ENCODE measurements around the gene GID8.

Gene GID8

DNA sequence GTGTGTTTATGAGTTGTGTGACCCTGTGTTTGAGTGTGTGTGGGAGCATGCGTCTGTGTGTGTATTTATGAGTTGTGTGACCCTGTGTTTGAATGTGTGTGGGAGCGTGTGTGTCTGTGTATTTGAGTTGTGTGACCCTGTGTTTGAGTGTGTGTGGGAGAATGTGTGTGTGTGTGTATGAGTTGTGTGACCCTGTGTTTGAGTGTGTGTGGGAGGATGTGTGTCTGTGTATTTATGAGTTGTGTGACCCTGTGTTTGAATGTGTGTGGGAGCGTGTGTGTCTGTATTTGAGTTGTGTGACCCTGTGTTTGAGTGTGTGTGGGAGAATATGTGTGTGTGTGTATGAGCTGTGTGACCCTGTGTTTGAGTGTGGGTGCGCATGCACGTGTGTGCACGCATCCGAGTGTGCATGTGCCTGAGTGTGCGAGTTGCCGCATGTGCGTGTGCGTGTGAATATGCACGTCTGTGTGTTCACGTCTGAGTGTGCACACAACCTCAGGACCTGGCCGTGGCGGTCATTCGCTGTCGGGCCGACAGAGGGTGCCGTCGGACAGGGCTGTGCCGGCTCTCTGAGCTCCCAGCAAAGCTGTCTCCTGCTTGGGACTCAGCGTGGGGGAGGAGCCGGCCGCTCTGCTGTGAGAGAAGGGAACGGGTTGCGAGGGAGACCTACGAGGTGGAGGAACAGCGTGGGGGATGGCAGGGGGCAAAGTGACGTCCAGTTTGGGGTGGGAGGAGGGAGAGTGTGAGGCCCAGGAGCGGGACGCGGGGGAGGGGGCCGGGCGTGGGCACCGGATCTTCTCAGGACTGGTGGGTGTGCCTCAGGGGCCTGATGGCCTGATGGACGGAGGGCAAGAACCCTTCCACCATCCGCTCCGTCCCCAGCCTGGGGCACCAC lies 34.2 kb downstream of the GID8 start:
- DNase-seq = peak; percentile 87

DNA sequence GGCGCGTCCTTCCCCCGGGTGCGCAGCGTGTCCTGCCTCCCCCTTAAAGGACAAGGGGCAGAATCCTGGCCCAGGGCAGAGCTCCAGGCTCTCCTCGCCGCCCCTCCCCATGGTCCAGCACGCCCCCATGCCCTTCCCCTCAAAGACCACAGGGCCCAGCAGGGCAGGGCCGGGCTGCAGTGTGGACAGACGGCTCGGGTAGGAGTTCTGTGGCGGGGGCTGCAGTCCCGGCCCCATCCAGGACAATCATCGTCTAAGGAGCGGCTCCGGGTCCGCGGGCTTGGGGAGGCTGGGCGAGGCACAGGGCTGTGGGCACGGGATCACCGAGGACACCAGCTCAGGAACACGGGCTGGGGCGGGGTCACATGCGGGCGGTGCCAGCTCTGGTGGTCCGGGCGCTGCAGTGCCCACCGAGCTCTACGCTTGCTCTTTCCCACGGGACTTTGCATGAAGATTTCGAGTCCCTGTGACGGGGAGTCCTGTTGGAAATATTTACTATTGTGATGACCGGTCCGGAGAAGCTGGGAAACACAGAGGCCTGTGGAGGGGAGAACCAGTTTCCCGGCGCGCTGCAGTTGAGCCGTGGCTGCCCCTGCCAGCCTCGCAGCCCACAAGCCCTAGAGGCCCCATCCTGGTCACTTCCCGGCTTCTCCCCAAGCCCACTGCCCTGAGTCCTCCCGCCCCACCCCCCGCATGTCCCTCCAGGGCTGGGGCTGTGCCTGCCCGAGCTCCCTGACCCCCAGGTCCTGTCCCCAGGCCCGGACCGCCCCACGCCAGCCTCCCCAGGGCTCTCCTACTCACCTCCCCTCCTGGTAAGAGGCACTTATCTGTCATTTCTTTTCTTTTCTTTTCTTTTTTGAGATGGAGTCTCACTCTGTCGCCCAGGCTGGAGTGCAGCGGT lies 35.1 kb downstream of the GID8 start:
- DNase-seq = no peak

GRCh38 chr20:62975251-62975760 lies 37.4 kb downstream of the GID8 start:
- DNase-seq = no peak

GRCh38 chr20:62975812-62976508 lies 38.0 kb downstream of the GID8 start:
- no peak for DNase-seq

DNA sequence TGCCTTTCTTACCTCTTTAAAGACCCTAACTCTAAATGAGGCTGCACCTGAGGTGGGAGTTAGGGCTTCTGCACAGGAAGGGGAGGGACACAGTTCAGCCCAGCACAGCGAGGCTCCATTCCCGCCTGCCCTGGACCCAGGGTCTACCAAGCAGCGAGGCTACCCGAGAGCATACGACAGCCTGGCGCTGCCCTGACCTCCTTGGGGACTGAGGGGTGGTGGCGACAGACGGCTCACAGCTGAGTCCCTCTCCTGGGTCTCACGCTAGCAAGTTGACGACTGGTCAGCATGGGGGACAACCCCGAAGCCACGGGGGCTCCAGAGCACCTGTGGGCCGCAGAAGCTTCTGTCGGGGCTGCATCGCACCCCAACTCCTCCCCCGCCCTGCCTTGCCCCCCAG lies 38.9 kb downstream of the GID8 start:
- no peak for DNase-seq

DNA sequence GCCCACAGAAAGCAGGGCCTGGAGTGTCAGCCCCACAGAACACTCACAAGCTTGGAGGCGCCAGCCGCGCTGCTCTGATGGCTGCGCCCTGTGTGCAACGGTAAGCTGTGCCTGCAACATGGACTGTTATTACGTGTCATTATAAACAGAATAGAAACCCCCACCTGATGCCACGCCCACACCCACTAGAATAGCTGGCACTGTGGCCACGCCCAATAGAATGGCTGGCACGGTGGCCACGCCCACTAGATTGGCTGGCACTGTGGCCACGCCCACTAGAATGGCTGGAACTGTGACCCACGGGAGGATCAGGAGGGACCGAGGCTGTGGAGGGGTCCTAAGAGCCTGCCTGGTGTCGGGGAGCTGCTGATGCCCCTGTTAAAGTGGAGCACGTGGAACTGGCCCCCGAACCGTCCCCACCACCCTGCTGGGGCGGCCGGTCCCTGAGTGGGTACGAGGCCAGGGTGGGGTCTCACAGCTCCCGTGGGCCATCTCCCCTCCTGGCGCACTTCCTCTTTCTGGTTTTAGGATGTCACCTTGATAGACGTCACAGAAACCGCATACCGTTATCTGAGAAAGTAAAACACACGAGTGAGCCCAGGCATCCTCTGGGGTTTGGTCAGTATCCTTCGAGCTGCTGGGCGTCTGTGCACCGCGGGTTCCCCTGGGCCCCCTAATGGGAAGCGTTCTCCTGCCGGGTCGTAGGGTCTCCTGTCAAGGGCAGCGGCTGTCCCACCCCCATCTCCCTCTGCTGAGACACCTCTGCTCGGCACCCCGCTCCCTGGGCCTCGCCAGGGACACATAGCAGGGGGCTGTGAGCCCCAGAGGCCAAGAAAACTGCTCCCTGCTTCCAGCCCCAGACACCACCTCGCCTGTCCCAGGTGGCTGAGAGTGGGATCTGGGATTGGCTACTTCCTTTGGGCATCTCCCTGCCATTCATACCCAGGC lies 39.9 kb downstream of the GID8 start:
- peak; percentile 88 for DNase-seq

- DNase-seq = no peak
Observed at GRCh38 chr20:62978561-62978943, 40.6 kb downstream of the GID8 start.

- DNase-seq = no peak
Observed at GRCh38 chr20:62979310-62979709, 41.4 kb downstream of the GID8 start.

GRCh38 chr20:62979876-62980373 lies 42.0 kb downstream of the GID8 start:
- no peak for DNase-seq

GRCh38 chr20:62980380-62980960 lies 42.5 kb downstream of the GID8 start:
- DNase-seq = no peak

- peak; percentile 43 for DNase-seq
Observed at GRCh38 chr20:62980970-62981369, 43.0 kb downstream of the GID8 start.

- no peak for DNase-seq
Observed at GRCh38 chr20:62982124-62983075, 44.5 kb downstream of the GID8 start.

GRCh38 chr20:62983210-62983609 lies 45.3 kb downstream of the GID8 start:
- DNase-seq = no peak

- DNase-seq = no peak
Observed at GRCh38 chr20:62984666-62985443, 46.9 kb downstream of the GID8 start.

DNA sequence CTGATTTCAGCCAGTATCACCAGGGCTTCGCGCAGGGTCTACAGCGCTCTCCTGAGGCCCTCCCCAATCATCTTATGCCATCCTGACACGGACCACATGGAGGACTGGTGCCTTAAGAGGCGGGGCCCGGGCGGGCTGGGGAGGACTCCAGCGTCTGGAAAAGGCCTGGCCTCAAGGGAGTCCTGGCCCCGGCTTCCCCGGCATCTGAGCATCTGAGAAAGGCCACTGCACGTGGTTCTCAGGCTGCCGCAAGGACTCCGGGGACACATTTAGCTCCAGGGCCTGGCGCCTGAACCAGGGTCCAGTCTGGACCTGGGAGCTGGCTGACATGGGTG lies 47.5 kb downstream of the GID8 start:
- no peak for DNase-seq

GRCh38 chr20:62986257-62986800 lies 48.4 kb downstream of the GID8 start:
- no peak for DNase-seq

DNA sequence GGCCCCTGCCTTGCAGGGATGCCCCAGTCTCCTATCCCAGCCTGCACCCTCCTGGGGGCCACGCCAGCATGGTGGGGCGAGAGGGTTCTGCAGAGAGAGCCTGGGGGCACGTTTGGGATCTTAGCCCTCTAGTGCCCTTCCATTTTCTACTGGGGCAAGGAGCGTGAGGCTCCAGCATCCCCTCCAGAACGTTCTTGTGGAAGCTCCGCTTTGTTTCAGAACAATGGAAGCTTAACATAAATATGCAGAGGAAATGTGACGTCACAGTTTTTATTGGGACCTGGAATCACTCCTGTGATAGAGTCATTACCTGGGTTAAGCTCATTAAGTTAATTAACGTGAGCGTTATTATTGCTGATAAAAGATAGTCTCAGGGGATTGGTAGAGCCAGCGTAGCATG lies 49.2 kb downstream of the GID8 start:
- DNase-seq = no peak

DNA sequence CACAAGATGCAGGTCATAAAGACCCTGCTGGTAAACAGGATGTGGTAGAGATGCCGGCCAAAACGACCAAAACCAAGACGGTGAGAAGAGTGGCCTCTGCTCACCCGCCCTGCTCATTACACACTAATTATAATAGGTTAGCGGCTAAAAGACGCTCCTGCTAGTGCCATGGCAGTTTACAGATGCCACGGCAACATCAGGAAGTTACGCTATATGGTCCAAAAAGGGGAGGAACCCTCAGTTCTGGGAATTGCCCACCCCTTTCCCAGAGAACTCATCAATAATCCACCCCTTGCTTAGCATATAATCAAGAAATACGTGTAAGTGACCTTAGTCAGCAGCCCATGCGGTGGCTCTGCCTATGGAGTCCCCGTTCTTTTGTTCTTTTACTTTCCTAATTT lies 51.3 kb downstream of the GID8 start:
- DNase-seq = no peak

GRCh38 chr20:62990306-62990825 lies 52.4 kb downstream of the GID8 start:
- DNase-seq = no peak

Measured in CD4-positive, alpha-beta T cell treated with Interleukin-12 subunit alpha and Interleukin-12 subunit beta, for 1 hour (primary cell).